HepG2 (cell line): ENCODE results near the gene DMKN. TPM values are rescaled to one million over a fixed set of nuclear protein-coding genes. Genes with fewer than 3 reads are reported as not detected.

Experiments
- ATAC-seq: fragments of 200-7000 bp; cut with Tn5 transposase; 3 replicates; pipeline ENCODE4 v1.9.1; 2020; ENCODE audit warnings: mild to moderate bottlenecking, moderate library complexity
- BruUV-seq: library from RNA; stranded (reverse); fragments of 400-500 nt; replicated peaks from 2 replicates; lab custom pipeline; 2021; lab: Mats Ljungman, UMichigan
- CTCF ChIA-PET: fragments of 300-600 bp; formaldehyde crosslinking; extraction: SDS; loops from one replicate; lab custom pipeline; 2021; ENCODE audit warnings: low total read pairs, inconsistent platforms, low intra/inter-chr PET ratio; lab: Yijun Ruan, JAX
- POLR2A ChIA-PET: fragments of 350-600 bp; sonication (Branson Sonifier 250); formaldehyde crosslinking; loops from one replicate; lab custom pipeline; 2020; ENCODE audit warnings: antibody characterized with exemption, inconsistent platforms; lab: Yijun Ruan, JAX
- DNase-seq: peaks from one replicate; pipeline ENCODE4 v3.0.0-alpha.2; 2015; ENCODE audit warnings: low spot score
- FAIRE-seq: peaks from 3 replicates; lab custom pipeline; 2011; peaks lifted over from hg19 to GRCh38; lab: Jason Lieb, UNC
- H2AFZ ChIP-seq: one replicate; pipeline ENCODE4 v1.6.1; 2011; ENCODE audit warnings: low read length, inconsistent platforms
- H3K27ac ChIP-seq: fragments of 300-600 bp; 3 replicates; pipeline ENCODE4 v1.8.0; 2011; ENCODE audit warnings: mixed run types, mild to moderate bottlenecking, mixed read lengths, low read length, inconsistent platforms; ENCODE audit not compliant: insufficient read depth; ENCODE audit errors: extremely low read length
- H3K27me3 ChIP-seq, 2 experiments: fragments of 200-600 bp in 1 of 2; 2 replicates in 1 of 2; 3 replicates in 1 of 2; pipeline versions ENCODE4 v1.6.0 to v1.8.0; 2011; ENCODE audit warnings: low read length in 2 of 2, mild to moderate bottlenecking in 2 of 2, moderate library complexity in 2 of 2, inconsistent platforms in 1 of 2; ENCODE audit not compliant: insufficient read depth in 2 of 2, control insufficient read depth in 1 of 2
- H3K36me3 ChIP-seq, 2 experiments: fragments of 200-600 bp in 1 of 2; replicated peaks in 1 of 2; 2 replicates in 1 of 2; 3 replicates in 1 of 2; pipeline versions ENCODE4 v1.5.1 to v1.8.0; 2011; ENCODE audit warnings: low read length in 2 of 2, inconsistent platforms in 1 of 2; ENCODE audit not compliant: insufficient read depth in 2 of 2, control insufficient read depth in 1 of 2
- H3K4me1 ChIP-seq: 2 replicates; pipeline ENCODE4 v1.5.1; 2012; ENCODE audit warnings: low read length, inconsistent platforms; ENCODE audit not compliant: insufficient read depth
- H3K4me2 ChIP-seq: 2 replicates; pipeline ENCODE4 v1.6.0; 2011; ENCODE audit warnings: low read depth, low read length, inconsistent platforms
- H3K4me3 ChIP-seq, 3 experiments: fragments of 200-600 bp in 1 of 3; sonication (generic), shearing (Covaris generic) in 1 of 3; replicated peaks in 1 of 3; 2 replicates each; pipeline ENCODE4 v1.5.1; 2011 to 2016; ENCODE audit warnings: low read length in 3 of 3, inconsistent platforms in 2 of 3, low read depth in 2 of 3, mild to moderate bottlenecking in 2 of 3, control low read depth in 1 of 3, mixed read lengths in 1 of 3; ENCODE audit not compliant: insufficient read depth in 1 of 3
- H3K79me2 ChIP-seq: one replicate; pipeline ENCODE4 v1.6.1; 2011; ENCODE audit warnings: low read length, inconsistent platforms; ENCODE audit not compliant: insufficient read depth
- H3K9ac ChIP-seq: 2 replicates; pipeline ENCODE4 v1.6.0; 2011; ENCODE audit warnings: mild to moderate bottlenecking, low read depth, low read length, inconsistent platforms; ENCODE audit not compliant: insufficient read depth
- H3K9me3 ChIP-seq: 2 replicates; pipeline ENCODE4 v1.5.1; 2012; ENCODE audit warnings: mild to moderate bottlenecking, low read length
- H4K20me1 ChIP-seq: 2 replicates; pipeline ENCODE4 v1.6.0; 2011; ENCODE audit warnings: inconsistent platforms, mild to moderate bottlenecking, low read length, moderate library complexity; ENCODE audit not compliant: insufficient read depth
- ATF2 ChIP-seq: sonication (generic); formaldehyde crosslinking; IDR thresholded peaks from 2 replicates; pipeline ENCODE4 v1.4.0; 2020; ENCODE audit warnings: missing genetic modification reagents
- CENPX ChIP-seq: sonication (generic); formaldehyde crosslinking; IDR thresholded peaks from 2 replicates; pipeline ENCODE4 v1.9.0; 2021; ENCODE audit warnings: mild to moderate bottlenecking, missing genetic modification reagents, moderate library complexity
- FOXA1 ChIP-seq, 2 experiments: fragments of 450-650 bp in 1 of 2; sonication (generic) in 1 of 2; formaldehyde crosslinking in 1 of 2; IDR thresholded peaks; 2 replicates each; pipeline versions ENCODE4 v1.4.0 to v1.6.1; 2016 to 2020; ENCODE audit warnings: missing genetic modification reagents in 1 of 2
- GABPA ChIP-seq, 2 experiments: IDR thresholded peaks; 2 replicates each; pipeline ENCODE4 v1.6.1; 2011 to 2016; ENCODE audit warnings: low read depth in 2 of 2, low read length in 1 of 2, missing biosample characterization in 1 of 2, missing genetic modification characterization in 1 of 2
- GABPB1 ChIP-seq: IDR thresholded peaks from 2 replicates; pipeline ENCODE4 v1.6.1; 2016; ENCODE audit warnings: mild to moderate bottlenecking, missing genetic modification reagents, moderate library complexity, missing compliant biosample characterization
- JUN ChIP-seq: sonication (generic); formaldehyde crosslinking; IDR thresholded peaks from 2 replicates; pipeline ENCODE4 v1.4.0; 2020; ENCODE audit warnings: mild to moderate bottlenecking, missing genetic modification reagents
- NR2F6 ChIP-seq, 2 experiments: IDR thresholded peaks; 2 replicates each; pipeline ENCODE4 v1.6.1; 2016; ENCODE audit warnings: antibody characterized with exemption in 1 of 2, mild to moderate bottlenecking in 1 of 2
- RAD21 ChIP-seq: fragments of 450-650 bp; formaldehyde crosslinking; IDR thresholded peaks from 2 replicates; pipeline ENCODE4 v1.5.0; 2020; ENCODE audit warnings: mild to moderate bottlenecking
- RARA ChIP-seq: IDR thresholded peaks from 2 replicates; pipeline ENCODE4 v1.6.1; 2016; ENCODE audit warnings: missing genetic modification reagents, missing compliant biosample characterization
- RXRB ChIP-seq: IDR thresholded peaks from 2 replicates; pipeline ENCODE4 v1.6.1; 2016; ENCODE audit warnings: borderline replicate concordance, missing genetic modification reagents, missing compliant biosample characterization
- SOX6 ChIP-seq, 2 experiments: fragments of 450-650 bp in 1 of 2; sonication (generic) in 1 of 2; formaldehyde crosslinking in 1 of 2; IDR thresholded peaks; 2 replicates each; pipeline versions ENCODE4 v1.4.0 to v1.6.1; 2017 to 2020; ENCODE audit warnings: antibody characterized with exemption in 1 of 2, mild to moderate bottlenecking in 1 of 2, missing genetic modification reagents in 1 of 2
- ZBTB33 ChIP-seq: sonication (generic); formaldehyde crosslinking; IDR thresholded peaks from 2 replicates; pipeline ENCODE4 v1.4.0; 2020; ENCODE audit warnings: missing genetic modification reagents
- ZNF589 ChIP-seq: sonication (generic); formaldehyde crosslinking; conservative IDR thresholded peaks from 2 replicates; pipeline ENCODE4 v1.8.0; 2022; ENCODE audit warnings: mild to moderate bottlenecking, moderate library complexity, missing genetic modification reagents
- WGBS: methylation state at CpG from one replicate; pipeline ENCODE4 v1.1.6; 2017; ENCODE audit warnings: low lambda C conversion rate; 5-methylcytosine and 5-hydroxymethylcytosine counted together
- in situ Hi-C: cut with HindIII; loops from 2 replicates; pipeline ENCODE4 v1.10.0; 2017; ENCODE audit warnings: low pct_unique_long_range_greater_than_20kb; ENCODE audit not compliant: extremely low pct_ligation_motif_present
- intact Hi-C: fragments of 100-400 bp; cut with micrococcal nuclease; formaldehyde crosslinking; loops from one replicate; pipeline ENCODE4 v1.10.0; 2022; ENCODE audit not compliant: unreplicated experiment
- polyA plus RNA-seq, 8 experiments: library from polyadenylated mRNA; depleted of rRNA in 3 of 8; stranded (reverse) in 7 of 8; unstranded in 1 of 8; fragments of >200 nt; fragmentation: Illumina TruSeq in 4 of 8; extraction: Trizol in 4 of 8; gene quantifications; 2 replicates each; pipeline versions ENCODE4 v1.2.1 to v1.2.3, GENCODE V29; 2011 to 2016; ENCODE audit warnings: low read depth in 4 of 8, missing spikeins in 1 of 8, mixed read lengths in 1 of 8; ENCODE audit not compliant: insufficient read depth in 1 of 8
- total RNA-seq, 5 experiments: library from RNA; depleted of rRNA; stranded (reverse); fragments of >200 nt; fragmentation: Illumina TruSeq; extraction: Trizol; gene quantifications; 2 replicates each; pipeline ENCODE4 v1.2.3, GENCODE V29; 2016; ENCODE audit warnings: low read depth in 1 of 5
- TF ChIP-seq, protein P1 (sequence below): sonication (generic); formaldehyde crosslinking; conservative IDR thresholded peaks from 2 replicates; pipeline ENCODE4 v1.8.0; 2022; ENCODE audit warnings: low read depth, missing genetic modification reagents
- TF ChIP-seq, protein P2 (sequence below): sonication (generic); formaldehyde crosslinking; IDR thresholded peaks from 2 replicates; pipeline ENCODE4 v1.4.0; 2020; ENCODE audit warnings: missing genetic modification reagents
- TF ChIP-seq, protein P3 (sequence below): sonication (generic); formaldehyde crosslinking; IDR thresholded peaks from 2 replicates; pipeline ENCODE4 v1.5.1; 2020; ENCODE audit warnings: missing genetic modification reagents, mild to moderate bottlenecking, borderline replicate concordance

Gene DMKN
- total and polyA plus RNA-seq, 2 of the 13 experiments (the other 11 are each of a cell fraction or from before 2014, with no cell fraction given) = 50.8 to 57.1 TPM

GRCh38 chr19:35533822-35534392 is 20.5 kb upstream of the DMKN start:
- no TSS peak for BruUV-seq
- POLR2A ChIA-PET = no interaction called here
- peak overlapping the region; percentile 51 for H3K4me2 ChIP-seq
- H3K4me3 ChIP-seq = peak overlapping the region in 1 of 3 experiments; percentile 26; a peak in 1 of 6 replicates
- no peak for FAIRE-seq
- no peak overlapping the region for H3K27ac ChIP-seq
- no peaks in the 10 kb centered on the region for H3K36me3 ChIP-seq
- no peaks in the 10 kb centered on the region for H3K79me2 ChIP-seq
- 45% methylated on average over 15 of the region's 30 CpGs for WGBS
- CTCF ChIA-PET = no interaction called here
- in situ Hi-C loops (no loop called here), intact Hi-C loops (no loop called here)
- no peaks in the 10 kb centered on the region for H3K9me3 ChIP-seq
- no peak overlapping the region for H3K9ac ChIP-seq
- no peak overlapping the region for H2AFZ ChIP-seq
- peaks cover 5 to 10% of the 10 kb centered on the region in 2 experiments; a peak in 4 of 5 replicates for H3K27me3 ChIP-seq
- ATAC-seq = peak; percentile 66
- peak; percentile 23 for DNase-seq
- peaks cover 29% of the 10 kb centered on the region for H3K4me1 ChIP-seq
- no peaks in the 10 kb centered on the region for H4K20me1 ChIP-seq
- no peak for TF ChIP-seq SOX6 (IDR thresholded peaks at IDR 0.05)
- TF ChIP-seq SOX6 (CRISPR knock-in tag; IDR thresholded peaks at IDR 0.05) = no peak
- peak; percentile 40 for TF ChIP-seq RARA (CRISPR knock-in tag)
- no peak for TF ChIP-seq FOXA1 (IDR thresholded peaks at IDR 0.05)
- TF ChIP-seq FOXA1 (CRISPR knock-in tag; IDR thresholded peaks at IDR 0.05) = peak; percentile 29; the same call in 1 of the 2 replicates
- TF ChIP-seq, protein P1, sequence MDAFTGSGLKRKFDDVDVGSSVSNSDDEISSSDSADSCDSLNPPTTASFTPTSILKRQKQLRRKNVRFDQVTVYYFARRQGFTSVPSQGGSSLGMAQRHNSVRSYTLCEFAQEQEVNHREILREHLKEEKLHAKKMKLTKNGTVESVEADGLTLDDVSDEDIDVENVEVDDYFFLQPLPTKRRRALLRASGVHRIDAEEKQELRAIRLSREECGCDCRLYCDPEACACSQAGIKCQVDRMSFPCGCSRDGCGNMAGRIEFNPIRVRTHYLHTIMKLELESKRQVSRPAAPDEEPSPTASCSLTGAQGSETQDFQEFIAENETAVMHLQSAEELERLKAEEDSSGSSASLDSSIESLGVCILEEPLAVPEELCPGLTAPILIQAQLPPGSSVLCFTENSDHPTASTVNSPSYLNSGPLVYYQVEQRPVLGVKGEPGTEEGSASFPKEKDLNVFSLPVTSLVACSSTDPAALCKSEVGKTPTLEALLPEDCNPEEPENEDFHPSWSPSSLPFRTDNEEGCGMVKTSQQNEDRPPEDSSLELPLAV (CRISPR knock-in tag) = no peak
- peak; percentile 47; the same call in 1 of the 2 replicates for TF ChIP-seq RXRB (CRISPR knock-in tag)
- TF ChIP-seq, protein P2, sequence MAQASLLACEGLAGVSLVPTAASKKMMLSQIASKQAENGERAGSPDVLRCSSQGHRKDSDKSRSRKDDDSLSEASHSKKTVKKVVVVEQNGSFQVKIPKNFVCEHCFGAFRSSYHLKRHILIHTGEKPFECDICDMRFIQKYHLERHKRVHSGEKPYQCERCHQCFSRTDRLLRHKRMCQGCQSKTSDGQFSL (CRISPR knock-in tag) = no peak
- TF ChIP-seq ZBTB33 = peak; percentile 38; the same call in 1 of the 2 replicates
- no peak for TF ChIP-seq ZNF589 (CRISPR knock-in tag)
- TF ChIP-seq GABPA (IDR thresholded peaks at IDR 0.05; ENCODE audit: low read depth, low read length) = no peak
- TF ChIP-seq GABPA (CRISPR knock-in tag; IDR thresholded peaks at IDR 0.05; ENCODE audit: low read depth) = 0 out of 2 replicates have a peak, but pooled peaks have one; percentile 18
- TF ChIP-seq, protein P3, sequence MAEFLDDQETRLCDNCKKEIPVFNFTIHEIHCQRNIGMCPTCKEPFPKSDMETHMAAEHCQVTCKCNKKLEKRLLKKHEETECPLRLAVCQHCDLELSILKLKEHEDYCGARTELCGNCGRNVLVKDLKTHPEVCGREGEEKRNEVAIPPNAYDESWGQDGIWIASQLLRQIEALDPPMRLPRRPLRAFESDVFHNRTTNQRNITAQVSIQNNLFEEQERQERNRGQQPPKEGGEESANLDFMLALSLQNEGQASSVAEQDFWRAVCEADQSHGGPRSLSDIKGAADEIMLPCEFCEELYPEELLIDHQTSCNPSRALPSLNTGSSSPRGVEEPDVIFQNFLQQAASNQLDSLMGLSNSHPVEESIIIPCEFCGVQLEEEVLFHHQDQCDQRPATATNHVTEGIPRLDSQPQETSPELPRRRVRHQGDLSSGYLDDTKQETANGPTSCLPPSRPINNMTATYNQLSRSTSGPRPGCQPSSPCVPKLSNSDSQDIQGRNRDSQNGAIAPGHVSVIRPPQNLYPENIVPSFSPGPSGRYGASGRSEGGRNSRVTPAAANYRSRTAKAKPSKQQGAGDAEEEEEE (CRISPR knock-in tag) = no peak
- TF ChIP-seq JUN = no peak
- TF ChIP-seq RAD21 (CRISPR knock-in tag) = no peak
- no peak for TF ChIP-seq CENPX (CRISPR knock-in tag)
- TF ChIP-seq ATF2 (CRISPR knock-in tag) = no peak
- peak; percentile 25; the same call in 1 of the 2 replicates for TF ChIP-seq GABPB1 (CRISPR knock-in tag)
- TF ChIP-seq NR2F6 (IDR thresholded peaks at IDR 0.05) = 0 out of 2 replicates have a peak, but pooled peaks have one; percentile 41
- TF ChIP-seq NR2F6 (CRISPR knock-in tag; IDR thresholded peaks at IDR 0.05) = 0 out of 2 replicates have a peak, but pooled peaks have one; percentile 38
